Measurements from ENCODE around the gene GRM5. TPM values are rescaled to one million over a fixed set of nuclear protein-coding genes. Genes with fewer than 3 reads are reported as not detected.

GRM5 gene
- total and polyA plus RNA-seq, 2 donors (not counting 1 experiment from before 2014, with no cell fraction given): not detected

DNA sequence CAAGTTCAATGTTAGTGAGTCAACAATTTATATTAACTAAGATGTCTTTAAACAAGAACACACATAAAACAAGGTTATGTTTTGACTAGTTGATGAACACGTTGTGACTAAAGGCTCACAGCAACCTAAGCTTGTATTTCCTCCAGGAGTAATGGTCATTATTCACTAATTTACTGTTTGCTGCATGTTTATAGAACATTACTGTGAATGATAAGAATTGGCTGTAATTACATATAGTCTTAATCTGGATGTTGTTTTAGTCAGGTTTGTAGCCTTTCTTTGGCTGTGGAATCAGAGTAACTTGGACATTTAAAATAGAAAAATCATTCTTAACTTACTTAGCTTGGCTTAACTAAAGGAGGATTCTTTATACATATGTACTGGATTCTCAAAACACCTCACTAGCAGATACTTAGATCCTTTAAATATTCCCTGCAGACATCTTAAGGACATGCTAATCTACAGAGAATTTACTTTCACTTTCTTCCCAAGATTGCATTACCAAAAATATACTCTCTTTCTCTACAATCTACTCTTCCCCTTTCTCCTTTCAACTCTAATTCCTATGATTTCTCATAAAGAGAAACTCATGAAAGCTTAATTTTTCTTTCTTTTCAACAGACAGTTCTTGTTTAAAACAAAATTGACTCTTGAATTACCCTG, 408.6 kb downstream of the GRM5 start:
- no peak overlapping the region for H3K4me3 Mint-ChIP-seq
- Histone ChIP-seq H2AFZ (ENCODE audit: insufficient read depth, low read depth, low read length, poor library complexity, severe bottlenecking) (no peak overlapping the region), H3K36me3 (replicated peaks in 1 of 2; ENCODE audit: control extremely low read depth in 1 of 2, control insufficient read depth in 1 of 2, extremely low read depth in 1 of 2, insufficient read depth in 2 of 2, low read length in 1 of 2) (no peaks in the 10 kb centered on the region), H3K27me3 (replicated peaks in 1 of 4; ENCODE audit: control extremely low read depth in 1 of 4, control insufficient read depth in 3 of 4, insufficient read depth in 4 of 4, low read length in 3 of 4) (no peaks in the 10 kb centered on the region), H3K27ac (ENCODE audit: low read length in 2 of 2) (no peak overlapping the region), H3K9me3 (ENCODE audit: control extremely low read depth in 1 of 3, control insufficient read depth in 2 of 3, insufficient read depth in 1 of 3, low read length in 2 of 3) (no peaks in the 10 kb centered on the region), H3K4me1 (ENCODE audit: control insufficient read depth in 2 of 2, insufficient read depth in 2 of 2, low read length in 2 of 2) (no peaks in the 10 kb centered on the region), H4K20me1 (ENCODE audit: control insufficient read depth, insufficient read depth, low read length, poor library complexity, severe bottlenecking) (no peaks in the 10 kb centered on the region), H3K4me2 (replicated peaks; ENCODE audit: low read depth, low read length, poor library complexity, severe bottlenecking) (no peak overlapping the region), H3K9ac (ENCODE audit: low read length) (no peak overlapping the region), H3K4me3 (ENCODE audit: control extremely low read depth in 1 of 5, extremely low read depth in 1 of 5, insufficient read depth in 1 of 5, low read depth in 2 of 5, low read length in 4 of 5) (no peak overlapping the region), H3K79me2 (ENCODE audit: control insufficient read depth, insufficient read depth, low read length) (no peaks in the 10 kb centered on the region)
- DNase-seq (no peak), ATAC-seq (ENCODE audit: low read depth) (no peak)
- H3K9me3 Mint-ChIP-seq (ENCODE audit: insufficient read depth): no peaks in the 10 kb centered on the region
- no peak overlapping the region for H3K27ac Mint-ChIP-seq
- ChIA-PET POLR2A (no interaction called here), CTCF (no interaction called here)
- intact Hi-C loops (cut with micrococcal nuclease): no loop called here
- no CpG with 5 or more reads among the region's 1 CpG for WGBS (ENCODE audit: insufficient coverage)
- TF ChIP-seq CTCF (IDR thresholded peaks at IDR 0.05) (no peak), EZH2 (IDR thresholded peaks at IDR 0.05; ENCODE audit: borderline replicate concordance, insufficient read depth, low read depth, low read length, poor library complexity, severe bottlenecking) (no peak)
- H3K4me1 Mint-ChIP-seq: no peaks in the 10 kb centered on the region
- no peaks in the 10 kb centered on the region for H3K27me3 Mint-ChIP-seq

- no peaks in the 10 kb centered on the region for H3K4me1 Mint-ChIP-seq
These were observed 409.5 kb downstream of the GRM5 start for GRCh38 chr11:88656283-88656682.

More at GRCh38 chr11:88656283-88656682, 409.5 kb downstream of the GRM5 start:
- H3K36me3 ChIP-seq (replicated peaks in 1 of 2; ENCODE audit: control extremely low read depth in 1 of 2, control insufficient read depth in 1 of 2, extremely low read depth in 1 of 2, insufficient read depth in 2 of 2, low read length in 1 of 2): no peaks in the 10 kb centered on the region
- H3K27ac Mint-ChIP-seq: no peak overlapping the region
- no peak overlapping the region for H3K27ac ChIP-seq (ENCODE audit: low read length in 2 of 2)
- ChIA-PET POLR2A (no interaction called here), CTCF (no interaction called here)
- no CpG with 5 or more reads among the region's 3 CpGs for WGBS (ENCODE audit: insufficient coverage)
- no peak overlapping the region for H3K4me2 ChIP-seq (replicated peaks; ENCODE audit: low read depth, low read length, poor library complexity, severe bottlenecking)
- no peaks in the 10 kb centered on the region for H3K79me2 ChIP-seq (ENCODE audit: control insufficient read depth, insufficient read depth, low read length)
- no peak overlapping the region for H3K4me3 Mint-ChIP-seq
- TF ChIP-seq EZH2 (IDR thresholded peaks at IDR 0.05; ENCODE audit: borderline replicate concordance, insufficient read depth, low read depth, low read length, poor library complexity, severe bottlenecking) (no peak), CTCF (IDR thresholded peaks at IDR 0.05) (no peak)
- no peaks in the 10 kb centered on the region for H3K27me3 ChIP-seq (replicated peaks in 1 of 4; ENCODE audit: control extremely low read depth in 1 of 4, control insufficient read depth in 3 of 4, insufficient read depth in 4 of 4, low read length in 3 of 4)
- no peak overlapping the region for H2AFZ ChIP-seq (ENCODE audit: insufficient read depth, low read depth, low read length, poor library complexity, severe bottlenecking)
- no peak overlapping the region for H3K9ac ChIP-seq (ENCODE audit: low read length)
- no peaks in the 10 kb centered on the region for H3K4me1 ChIP-seq (ENCODE audit: control insufficient read depth in 2 of 2, insufficient read depth in 2 of 2, low read length in 2 of 2)
- ATAC-seq (ENCODE audit: low read depth) (no peak), DNase-seq (no peak)
- H3K4me3 ChIP-seq (ENCODE audit: control extremely low read depth in 1 of 5, extremely low read depth in 1 of 5, insufficient read depth in 1 of 5, low read depth in 2 of 5, low read length in 4 of 5): no peak overlapping the region
- H4K20me1 ChIP-seq (ENCODE audit: control insufficient read depth, insufficient read depth, low read length, poor library complexity, severe bottlenecking): no peaks in the 10 kb centered on the region
- intact Hi-C loops (cut with micrococcal nuclease): no loop called here
- no peaks in the 10 kb centered on the region for H3K9me3 ChIP-seq (ENCODE audit: control extremely low read depth in 1 of 3, control insufficient read depth in 2 of 3, insufficient read depth in 1 of 3, low read length in 2 of 3)
- no peaks in the 10 kb centered on the region for H3K9me3 Mint-ChIP-seq (ENCODE audit: insufficient read depth)
- no peaks in the 10 kb centered on the region for H3K27me3 Mint-ChIP-seq
